ENCODE results near the gene STPG2. TPM values are rescaled to one million over a fixed set of nuclear protein-coding genes. Genes with fewer than 3 reads are reported as not detected.

STPG2 gene
- total and polyA plus RNA-seq, 2 of the 4 experiments (the other 2 are of a cell fraction), result not detected

GRCh38 chr4:97924341-97924958 is 218.8 kb downstream of the STPG2 start:
- Histone ChIP-seq H2BK120ac (ENCODE audit: low read depth, low read length) (no peak overlapping the region), H3K4me3 (ENCODE audit: insufficient read depth, low read depth, low read length) (no peak overlapping the region), H2BK20ac (ENCODE audit: low read depth, low read length) (no peak overlapping the region), H3K14ac (replicated peaks; ENCODE audit: low read depth, low read length) (no peak overlapping the region), H2AK5ac (ENCODE audit: low read depth, low read length) (no peak overlapping the region), H3K56ac (ENCODE audit: extremely low read depth, insufficient read depth, low read length) (no peak overlapping the region), H3K4me2 (ENCODE audit: low read depth, low read length) (no peak overlapping the region), H4K91ac (ENCODE audit: insufficient read depth, low read depth, low read length) (no peak overlapping the region), H4K20me1 (ENCODE audit: insufficient read depth, low read length) (no peaks in the 10 kb centered on the region), H2AK9ac (replicated peaks; ENCODE audit: low read depth, low read length, poor library complexity) (no peak overlapping the region), H3K23ac (ENCODE audit: low read depth, low read length) (no peak overlapping the region), H3K36me3 (ENCODE audit: control insufficient read depth, insufficient read depth, low read length) (no peaks in the 10 kb centered on the region), H4K8ac (ENCODE audit: low read depth in 2 of 2, low read length in 2 of 2) (no peak overlapping the region), H3K27me3 (ENCODE audit: control insufficient read depth, insufficient read depth, low read length) (no peaks in the 10 kb centered on the region), H3K18ac (ENCODE audit: low read depth, low read length) (no peak overlapping the region), H3K4ac (ENCODE audit: low read depth, low read length) (no peak overlapping the region), H2BK15ac (ENCODE audit: low read depth, low read length) (no peak overlapping the region), H3K79me1 (ENCODE audit: low read depth in 1 of 2, low read length in 2 of 2) (no peaks in the 10 kb centered on the region), H3K4me1 (ENCODE audit: control insufficient read depth, insufficient read depth, low read length) (no peaks in the 10 kb centered on the region), H3K27ac (ENCODE audit: insufficient read depth, low read length) (no peak overlapping the region), H4K5ac (ENCODE audit: low read depth, low read length) (no peak overlapping the region), H3K9me3 (ENCODE audit: control insufficient read depth, insufficient read depth, low read length) (peaks cover 3% of the 10 kb centered on the region; the same call in 1 of the 2 replicates), H3K9ac (ENCODE audit: low read depth, low read length) (no peak overlapping the region), H3K9me1 (ENCODE audit: insufficient read depth, low read length) (no peaks in the 10 kb centered on the region), H2BK5ac (ENCODE audit: low read depth, low read length, poor library complexity, severe bottlenecking) (no peak overlapping the region), H2AFZ (replicated peaks; ENCODE audit: low read length, poor library complexity) (no peak overlapping the region)
- dilution Hi-C loops (cut with HindIII; ENCODE audit: low sequenced_read_pairs, unreplicated experiment) (no loop called here), intact Hi-C loops (cut with micrococcal nuclease) (no loop called here), in situ Hi-C loops (cut with MboI; ENCODE audit: low sequenced_read_pairs) (no loop called here)
- no CpG with 5 or more reads among the region's 1 CpG for WGBS, 2 experiments (ENCODE audit: extremely low coverage in 2 of 2, insufficient read length in 1 of 2)
- ATAC-seq (ENCODE audit: low read depth), result no peak
- ChIA-PET CTCF (no interaction called here), POLR2A (ENCODE audit: unreplicated experiment) (no interaction called here)
- no TSS peak for BruUV-seq (replicated peaks)
- DNase-seq, result no peak
- TF ChIP-seq MAFK (IDR thresholded peaks at IDR 0.05; ENCODE audit: low read depth, low read length), result no peak
- TF ChIP-seq ELK1 (IDR thresholded peaks at IDR 0.05; ENCODE audit: borderline replicate concordance, low read depth, low read length), result no peak
- TF ChIP-seq CTCF (conservative IDR thresholded peaks at IDR 0.05; ENCODE audit: low read depth, low read length), result no peak
- no peak for TF ChIP-seq RCOR1 (IDR thresholded peaks at IDR 0.05; ENCODE audit: insufficient replicate concordance, low read length)
- TF ChIP-seq POLR2A (IDR thresholded peaks at IDR 0.05; ENCODE audit: low read depth, low read length), result no peak
- no peak for TF ChIP-seq RFX5 (IDR thresholded peaks at IDR 0.05; ENCODE audit: low read depth, low read length)
- no peak for TF ChIP-seq RAD21 (IDR thresholded peaks at IDR 0.05; ENCODE audit: low read length)
- no peak for TF ChIP-seq CHD1 (IDR thresholded peaks at IDR 0.05; ENCODE audit: low read depth, low read length)
- no peak for TF ChIP-seq NFE2L2 (IDR thresholded peaks at IDR 0.05; ENCODE audit: low read depth, low read length)
- no peak for TF ChIP-seq CEBPB (IDR thresholded peaks at IDR 0.05; ENCODE audit: low read depth, low read length)
- TF ChIP-seq MXI1 (IDR thresholded peaks at IDR 0.05; ENCODE audit: borderline replicate concordance, low read depth, low read length), result no peak
- TF ChIP-seq BHLHE40 (IDR thresholded peaks at IDR 0.05; ENCODE audit: low read depth, low read length), result no peak
- TF ChIP-seq MAZ (IDR thresholded peaks at IDR 0.05; ENCODE audit: borderline replicate concordance, low read depth, low read length), result no peak
- no peak for TF ChIP-seq FOS (IDR thresholded peaks at IDR 0.05; ENCODE audit: low read depth, low read length)
- TF ChIP-seq USF2 (IDR thresholded peaks at IDR 0.05; ENCODE audit: low read depth, low read length), result no peak
